Spleen (tissue), 11 donors: Measurements from ENCODE around the gene FBXO34. TPM values are rescaled to one million over a fixed set of nuclear protein-coding genes. Genes with fewer than 3 reads are reported as not detected.

ENCODE experiments used
- DNase-seq: peaks from one replicate; pipeline ENCODE4 v3.0.0-alpha.2; 2020
- H3K27ac ChIP-seq, 8 donors: fragments of 200-600 bp; sonication (generic) in 7 of 8; 1 replicate in 4 of 8; 2 replicates in 4 of 8; pipeline versions ENCODE4 v1.5.0 to v1.8.0; 2016 to 2021; ENCODE audit warnings: inconsistent platforms in 4 of 8, mild to moderate bottlenecking in 4 of 8, moderate library complexity in 1 of 8
- H3K27me3 ChIP-seq, 7 donors: fragments of 200-600 bp; sonication (generic) in 6 of 7; replicated peaks in 1 of 7; 1 replicate in 4 of 7; 2 replicates in 3 of 7; pipeline versions ENCODE4 v1.5.0 to v1.8.0; 2016 to 2021; ENCODE audit warnings: inconsistent platforms in 3 of 7, mild to moderate bottlenecking in 1 of 7
- H3K36me3 ChIP-seq, 6 donors: fragments of 200-600 bp; sonication (generic) in 5 of 6; 1 replicate in 4 of 6; 2 replicates in 2 of 6; pipeline versions ENCODE4 v1.5.0 to v1.8.0; 2016 to 2021; ENCODE audit warnings: inconsistent platforms in 2 of 6
- H3K4me1 ChIP-seq, 6 donors: fragments of 200-600 bp; sonication (generic) in 5 of 6; 1 replicate in 3 of 6; 2 replicates in 3 of 6; pipeline versions ENCODE4 v1.5.0 to v1.8.0; 2016 to 2021; ENCODE audit warnings: inconsistent platforms in 3 of 6
- H3K4me3 ChIP-seq, 8 donors: fragments of 200-600 bp; sonication (generic) in 7 of 8; 1 replicate in 4 of 8; 2 replicates in 4 of 8; pipeline versions ENCODE4 v1.5.0 to v1.8.0; 2016 to 2021; ENCODE audit warnings: inconsistent platforms in 4 of 8, mild to moderate bottlenecking in 4 of 8, moderate library complexity in 2 of 8
- H3K9me3 ChIP-seq, 8 donors: fragments of 200-600 bp; sonication (generic) in 7 of 8; 1 replicate in 4 of 8; 2 replicates in 4 of 8; pipeline versions ENCODE4 v1.5.0 to v1.8.0; 2016 to 2021; ENCODE audit warnings: inconsistent platforms in 4 of 8
- POLR2A ChIP-seq, 3 donors: fragments of 450-650 bp; IDR thresholded peaks; one replicate each; pipeline ENCODE4 v1.5.1; 2017; ENCODE audit warnings: antibody characterized with exemption in 3 of 3, mild to moderate bottlenecking in 1 of 3
- POLR2AphosphoS5 ChIP-seq, 3 donors: sonication (generic); formaldehyde crosslinking; IDR thresholded peaks; one replicate each; pipeline ENCODE4 v1.5.1; 2017; ENCODE audit warnings: antibody characterized with exemption in 3 of 3
- WGBS, 5 donors: extraction: QIAGEN DNeasy Blood & Tissue Kit in 3 of 5; methylation state at CpG; one replicate each; pipeline versions ENCODE4 v1.1.5 to v1.1.7; 2013 to 2018; 5-methylcytosine and 5-hydroxymethylcytosine counted together
- intact Hi-C: fragments of 100-400 bp; cut with DNase I; formaldehyde crosslinking; loops from one replicate; pipeline ENCODE4 v1.15.0; 2023; ENCODE audit warnings: low total_unique reads
- polyA plus RNA-seq, 3 donors: library from polyadenylated mRNA; stranded (reverse); fragments of 200-250 nt; gene quantifications; one replicate each; pipeline ENCODE4 v1.2.1, GENCODE V29; 2013
- total RNA-seq, 7 donors: library from RNA; depleted of rRNA in 3 of 7; stranded (reverse); fragments of >200 nt in 3 of 7; fragmentation: NEBNext Ultra II Directional in 4 of 7; extraction: Animal tissue kit (Norgen Biotek cat#: 25700) in 4 of 7; gene quantifications; one replicate each; pipeline versions ENCODE4 v1.1.0 to v1.2.1, GENCODE V29; 2016 to 2021
- TF ChIP-seq, protein P1 (sequence below), 11 experiments: fragments of 200-600 bp in 7 of 11; fragments of 450-650 bp in 4 of 11; sonication (generic) in 4 of 11; IDR thresholded peaks in 8 of 11; conservative IDR thresholded peaks in 3 of 11; 1 replicate in 7 of 11; 2 replicates in 4 of 11; pipeline versions ENCODE4 v1.4.0 to v1.8.0; 2016 to 2021; ENCODE audit warnings: antibody characterized with exemption in 11 of 11, inconsistent platforms in 4 of 11, mild to moderate bottlenecking in 1 of 11
- donor health status: healthy with polysubstance abuse.
- donor health status: DM: no; HTN: no; CAD: no; lungs with moderate emphysema.
- donor health status: DM: no; HTN: no; CAD: no.
- donor health status: Bipolar disorder and iron deficiency.
- donor health status: healthy.
- donor health status: DM: no; HTN: no; CAD: no.
- donor health status: DM: yes; HTN: yes; CAD: no.

FBXO34 gene
- total and polyA plus RNA-seq, 10 donors = 5.8 to 46.0 (median 26.7) TPM

DNA sequence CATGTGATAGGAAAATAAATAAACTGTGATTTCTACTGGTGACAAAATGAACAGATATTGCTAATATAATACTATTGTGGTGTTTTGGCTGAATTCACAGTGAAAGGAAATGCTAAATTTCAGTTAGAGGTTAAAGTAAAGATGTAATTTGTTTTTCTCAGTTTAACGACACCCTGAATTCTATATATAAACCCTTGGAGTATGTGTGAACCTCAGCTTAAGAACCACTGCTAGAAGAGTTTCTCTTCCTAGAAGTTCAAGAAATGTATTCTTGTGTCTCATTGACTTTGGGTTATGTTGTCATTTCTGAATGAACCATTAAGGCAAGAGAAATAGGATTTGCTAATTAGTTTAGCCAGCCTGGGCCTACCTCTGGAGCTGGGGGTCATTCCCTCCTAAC, 8.2 kb downstream of the FBXO34 start:
- TF ChIP-seq, protein P1, sequence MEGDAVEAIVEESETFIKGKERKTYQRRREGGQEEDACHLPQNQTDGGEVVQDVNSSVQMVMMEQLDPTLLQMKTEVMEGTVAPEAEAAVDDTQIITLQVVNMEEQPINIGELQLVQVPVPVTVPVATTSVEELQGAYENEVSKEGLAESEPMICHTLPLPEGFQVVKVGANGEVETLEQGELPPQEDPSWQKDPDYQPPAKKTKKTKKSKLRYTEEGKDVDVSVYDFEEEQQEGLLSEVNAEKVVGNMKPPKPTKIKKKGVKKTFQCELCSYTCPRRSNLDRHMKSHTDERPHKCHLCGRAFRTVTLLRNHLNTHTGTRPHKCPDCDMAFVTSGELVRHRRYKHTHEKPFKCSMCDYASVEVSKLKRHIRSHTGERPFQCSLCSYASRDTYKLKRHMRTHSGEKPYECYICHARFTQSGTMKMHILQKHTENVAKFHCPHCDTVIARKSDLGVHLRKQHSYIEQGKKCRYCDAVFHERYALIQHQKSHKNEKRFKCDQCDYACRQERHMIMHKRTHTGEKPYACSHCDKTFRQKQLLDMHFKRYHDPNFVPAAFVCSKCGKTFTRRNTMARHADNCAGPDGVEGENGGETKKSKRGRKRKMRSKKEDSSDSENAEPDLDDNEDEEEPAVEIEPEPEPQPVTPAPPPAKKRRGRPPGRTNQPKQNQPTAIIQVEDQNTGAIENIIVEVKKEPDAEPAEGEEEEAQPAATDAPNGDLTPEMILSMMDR (IDR thresholded peaks at IDR 0.05 in 8 of 11, conservative IDR thresholded peaks at IDR 0.05 in 3 of 11) = no peak
- TF ChIP-seq POLR2AphosphoS5 (IDR thresholded peaks at IDR 0.05) (no peak), POLR2A (IDR thresholded peaks at IDR 0.05) (no peak)
- no peak overlapping the region for H3K27ac ChIP-seq
- peaks cover 15 to 53% (median 42%) of the 10 kb centered on the region in 6 donors for H3K4me1 ChIP-seq
- H3K36me3 ChIP-seq = peaks cover 0 to 13% (median 0%) of the 10 kb centered on the region in 6 donors
- intact Hi-C loops = no loop called here
- DNase-seq = no peak
- H3K4me3 ChIP-seq = no peak overlapping the region
- no peaks in the 10 kb centered on the region for H3K27me3 ChIP-seq
- WGBS, 5 donors = 62 to 89% (median 74%) methylated on average over 1 of the region's 1 CpG
- no peaks in the 10 kb centered on the region for H3K9me3 ChIP-seq

DNA sequence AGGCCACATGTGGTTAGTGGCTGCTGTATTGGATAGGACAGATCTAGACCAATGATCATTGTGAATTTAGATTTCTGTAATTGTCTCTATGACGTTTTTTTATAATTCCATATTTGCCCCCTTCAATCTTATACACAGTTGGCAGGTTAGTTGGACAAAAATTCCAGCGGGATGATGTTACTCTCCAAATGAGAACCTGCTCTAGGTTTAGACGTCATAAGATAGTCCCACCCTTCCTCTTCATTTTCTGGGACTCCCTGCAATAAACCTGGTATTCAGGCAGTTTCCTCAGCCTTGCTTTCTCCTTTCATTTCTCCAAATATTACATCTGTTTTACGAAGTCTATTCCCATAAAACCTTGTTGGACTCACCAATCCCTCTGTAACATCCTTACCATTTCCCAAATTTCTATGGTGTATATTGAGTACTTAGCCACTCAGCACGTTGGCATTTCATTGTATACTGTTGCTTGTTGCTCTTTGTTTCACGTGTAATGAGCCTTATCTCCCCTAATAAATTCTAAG, 10.2 kb downstream of the FBXO34 start:
- no peak for DNase-seq
- H3K27me3 ChIP-seq = no peaks in the 10 kb centered on the region
- TF ChIP-seq POLR2A (IDR thresholded peaks at IDR 0.05) (no peak), POLR2AphosphoS5 (IDR thresholded peaks at IDR 0.05) (no peak)
- TF ChIP-seq, protein P1 (IDR thresholded peaks at IDR 0.05 in 8 of 11, conservative IDR thresholded peaks at IDR 0.05 in 3 of 11) = no peak
- H3K9me3 ChIP-seq = no peaks in the 10 kb centered on the region
- peaks cover 0 to 22% (median 0%) of the 10 kb centered on the region in 6 donors for H3K36me3 ChIP-seq
- no peak overlapping the region for H3K27ac ChIP-seq
- intact Hi-C loops = no loop called here
- H3K4me1 ChIP-seq = peaks cover 15 to 53% (median 41%) of the 10 kb centered on the region in 6 donors
- no peak overlapping the region for H3K4me3 ChIP-seq
- 83 to 91% (median 86%) methylated on average over 6 of the region's 6 CpGs for WGBS, 5 donors

DNA sequence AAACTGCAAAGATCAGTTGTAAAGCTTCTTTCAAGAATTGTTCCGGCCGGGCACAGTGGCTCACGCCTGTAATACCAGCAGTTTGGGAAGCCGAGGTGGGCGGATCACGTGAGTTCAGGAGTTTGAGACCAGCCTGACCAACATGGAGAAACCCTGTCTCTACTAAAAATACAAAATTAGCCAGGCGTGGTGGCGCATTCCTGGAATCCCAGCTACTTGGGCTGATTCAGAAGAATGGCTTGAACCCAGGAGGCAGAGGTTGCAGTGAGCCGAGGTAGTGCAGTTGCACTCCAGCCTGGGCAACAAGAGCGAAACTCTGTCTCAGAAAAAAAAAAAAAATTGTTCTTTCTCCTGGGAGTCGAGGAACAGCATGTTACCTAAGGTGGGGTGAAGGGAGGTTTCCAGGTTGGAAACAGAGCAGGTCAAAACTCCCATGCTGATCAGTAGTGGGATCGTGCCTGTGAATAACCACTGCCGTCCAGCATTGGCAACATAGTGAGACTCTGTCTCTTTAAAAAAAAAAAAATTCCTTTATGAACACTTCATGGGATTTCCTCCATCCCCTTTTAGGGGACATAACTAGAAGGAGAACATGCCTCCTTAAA, 13.9 kb downstream of the FBXO34 start:
- no peak for DNase-seq
- 90 to 94% (median 94%) methylated on average over 13 of the region's 13 CpGs for WGBS, 5 donors
- intact Hi-C loops = no loop called here

DNA sequence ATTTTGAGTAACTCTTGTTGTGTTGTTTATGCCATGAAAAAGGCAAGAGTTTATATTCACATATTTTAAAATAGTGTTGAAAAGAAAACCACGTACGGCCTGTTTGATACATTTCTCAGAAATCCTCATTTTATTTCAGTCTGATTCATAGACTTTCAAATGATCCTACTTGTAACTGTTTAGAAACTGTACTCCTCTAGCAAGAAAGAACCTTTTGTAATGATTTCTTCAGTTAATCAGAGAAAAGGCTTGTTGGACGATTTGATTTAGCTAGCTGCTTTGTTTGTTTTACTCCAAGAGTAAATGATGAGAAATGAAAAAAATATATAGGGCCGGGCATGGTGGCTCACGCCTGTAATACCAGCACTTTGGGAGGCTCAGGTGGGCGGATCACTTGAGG, 17.2 kb downstream of the FBXO34 start:
- TF ChIP-seq POLR2AphosphoS5 (IDR thresholded peaks at IDR 0.05) = no peak
- no peak for TF ChIP-seq POLR2A (IDR thresholded peaks at IDR 0.05)
- TF ChIP-seq, protein P1 (IDR thresholded peaks at IDR 0.05 in 8 of 11, conservative IDR thresholded peaks at IDR 0.05 in 3 of 11) = no peak
- intact Hi-C loops = no loop called here
- WGBS, 5 donors = 86 to 94% (median 93%) methylated on average over 6 of the region's 6 CpGs
- Histone ChIP-seq H3K4me1 (peaks cover 0 to 66% (median 10%) of the 10 kb centered on the region in 6 donors), H3K4me3 (no peak overlapping the region), H3K9me3 (no peaks in the 10 kb centered on the region), H3K27me3 (no peaks in the 10 kb centered on the region), H3K36me3 (peaks cover 0 to 13% (median 0%) of the 10 kb centered on the region in 6 donors), H3K27ac (no peak overlapping the region)
- DNase-seq = no peak

More for the DNA sequence above, 13.9 kb downstream of the FBXO34 start:
- Histone ChIP-seq H3K27ac (no peak overlapping the region), H3K27me3 (no peaks in the 10 kb centered on the region), H3K4me3 (no peak overlapping the region), H3K36me3 (peaks cover 0 to 15% (median 0%) of the 10 kb centered on the region in 6 donors), H3K4me1 (peaks cover 0 to 42% (median 16%) of the 10 kb centered on the region in 6 donors), H3K9me3 (no peaks in the 10 kb centered on the region)
- no peak for TF ChIP-seq POLR2AphosphoS5 (IDR thresholded peaks at IDR 0.05)
- TF ChIP-seq POLR2A (IDR thresholded peaks at IDR 0.05) = no peak
- TF ChIP-seq, protein P1 (IDR thresholded peaks at IDR 0.05 in 8 of 11, conservative IDR thresholded peaks at IDR 0.05 in 3 of 11) = no peak
